ENCODE results near the gene ZDHHC16.

- TF ChIP-seq CTCF (IDR thresholded peaks at IDR 0.05 in 8 of 11, conservative IDR thresholded peaks at IDR 0.05 in 3 of 11) (no peak), POLR2A (IDR thresholded peaks at IDR 0.05) (no peak)
Measured at GRCh38 chr10:97445357-97445721, 636 bp upstream of the ZDHHC16 start.

Measured in spleen (tissue), 7 donors.